ENCODE data around the gene SLC39A11. TPM values are rescaled to one million over a fixed set of nuclear protein-coding genes. Genes with fewer than 3 reads are reported as not detected.
"Not testable (repeated sequence)": the region's sequence is repeated elsewhere in the genome, so short reads cannot be mapped to it uniquely, and the experiment has no call there.

SLC39A11 gene
- total and polyA plus RNA-seq, 2 experiments from 2014 or later = 11.7 to 16.4 TPM

DNA sequence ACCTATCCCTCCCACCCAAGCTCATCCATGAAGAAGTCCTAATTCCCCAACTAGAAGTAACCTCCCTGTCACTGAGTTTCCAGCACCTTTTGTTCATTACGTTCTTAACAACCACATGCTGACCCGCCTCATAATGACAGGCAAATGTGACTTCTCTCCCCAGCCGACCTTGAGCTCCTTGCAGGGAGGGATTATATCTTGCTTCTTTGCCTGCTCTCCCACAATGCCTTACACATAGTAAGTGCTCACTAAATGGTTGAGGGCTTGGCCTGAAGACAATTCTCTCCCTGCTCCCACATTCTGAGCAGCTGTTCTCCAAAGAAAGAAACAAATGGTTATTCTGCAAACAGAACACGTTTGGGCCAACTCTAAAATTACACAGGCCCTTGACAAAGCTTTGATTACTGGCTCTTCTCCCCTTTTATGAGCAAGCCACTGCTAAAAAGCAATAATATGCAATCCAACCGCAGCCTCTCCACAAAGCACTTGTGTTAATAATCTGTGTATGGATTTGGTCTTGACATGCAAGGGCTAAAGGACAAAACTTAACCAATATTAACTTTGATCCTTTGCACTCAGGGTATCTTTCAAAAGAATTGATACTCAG lies 23.2 kb downstream of the SLC39A11 start:
- Histone ChIP-seq H4K20me1 (ENCODE audit: insufficient read depth) (no peaks in the 10 kb centered on the region), H3K36me3 (ENCODE audit: low read depth) (no peaks in the 10 kb centered on the region), H3K9me3 (ENCODE audit: low read depth) (no peaks in the 10 kb centered on the region), H3K9me2 (ENCODE audit: insufficient read depth) (no peaks in the 10 kb centered on the region), H3K4me2 (ENCODE audit: unreplicated experiment) (no peak overlapping the region), H3K4me1 (ENCODE audit: insufficient read depth) (peaks cover 17% of the 10 kb centered on the region), H3K9ac (no peak overlapping the region), H3K4me3 (no peak overlapping the region), H3K27ac (no peak overlapping the region), H3F3A (ENCODE audit: insufficient read depth) (peaks cover 16% of the 10 kb centered on the region), H2AFZ (no peak overlapping the region), H3K27me3 (replicated peaks; ENCODE audit: insufficient read depth) (no peaks in the 10 kb centered on the region), H3K79me2 (ENCODE audit: insufficient read depth) (no peaks in the 10 kb centered on the region)
- in situ Hi-C loops (cut with MboI) = no loop called here
- no peak for DNase-seq
- TF ChIP-seq EZH2 (IDR thresholded peaks at IDR 0.05; ENCODE audit: insufficient read depth, poor library complexity, severe bottlenecking) (no peak), EZH2phosphoT487 (IDR thresholded peaks at IDR 0.05; ENCODE audit: insufficient read depth, low read depth) (no peak)
- WGBS, 2 experiments (ENCODE audit: low coverage in 1 of 2, low lambda C conversion rate in 2 of 2, missing lambda C conversion rate in 2 of 2) = 59 to 63% methylated on average over 5 of the region's 5 CpGs

DNA sequence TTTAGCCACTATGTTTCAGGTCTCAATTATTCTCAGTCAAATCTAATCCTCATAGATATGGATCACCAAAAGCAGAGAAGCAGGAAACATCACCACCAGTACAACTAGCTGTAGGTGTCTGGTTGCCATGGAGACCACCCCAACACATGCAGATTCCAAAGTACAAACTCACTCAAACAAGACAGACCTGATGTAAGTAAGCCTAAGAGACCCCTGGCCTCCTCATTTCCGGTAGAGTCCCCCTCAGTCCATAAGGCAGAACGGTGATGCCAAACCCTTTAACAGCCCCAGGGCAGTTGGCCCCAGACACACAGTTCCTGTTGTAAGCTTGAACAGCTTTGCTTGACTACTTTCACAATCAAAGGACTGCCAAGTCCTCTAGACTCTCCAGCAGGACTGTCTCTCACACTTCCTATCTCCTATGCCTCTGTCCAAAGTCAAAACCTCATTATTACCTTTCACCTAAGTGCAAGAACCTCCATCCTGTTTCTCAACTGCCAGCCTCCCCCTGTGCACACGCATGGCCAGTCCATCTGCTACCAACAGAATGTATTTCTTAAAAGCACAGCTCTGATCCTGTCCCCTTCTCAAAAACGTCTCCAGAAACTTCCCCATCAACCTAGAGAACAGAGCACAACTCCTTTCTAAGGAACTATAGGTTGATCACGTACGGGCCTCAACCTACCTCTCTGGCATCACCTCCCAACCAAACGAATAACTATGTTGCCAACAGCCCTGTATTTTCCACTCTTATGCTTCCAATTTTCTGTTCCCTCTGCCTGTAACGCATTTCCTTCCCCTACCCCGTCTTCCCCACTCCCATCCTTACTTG lies 23.9 kb downstream of the SLC39A11 start:
- peak overlapping the region; percentile 84 for H3K27ac ChIP-seq
- 62 to 67% methylated on average over 9 of the region's 9 CpGs for WGBS, 2 experiments (ENCODE audit: low coverage in 1 of 2, low lambda C conversion rate in 2 of 2, missing lambda C conversion rate in 2 of 2)
- H3K9me2 ChIP-seq (ENCODE audit: insufficient read depth) = no peaks in the 10 kb centered on the region
- no peaks in the 10 kb centered on the region for H3K36me3 ChIP-seq (ENCODE audit: low read depth)
- peak overlapping the region; percentile 38; the same call in 1 of the 2 replicates for H3K9ac ChIP-seq
- no peak for TF ChIP-seq EZH2phosphoT487 (IDR thresholded peaks at IDR 0.05; ENCODE audit: insufficient read depth, low read depth)
- no peak for TF ChIP-seq EZH2 (IDR thresholded peaks at IDR 0.05; ENCODE audit: insufficient read depth, poor library complexity, severe bottlenecking)
- H3K27me3 ChIP-seq (replicated peaks; ENCODE audit: insufficient read depth) = no peaks in the 10 kb centered on the region
- peak; percentile 70 for DNase-seq
- H3F3A ChIP-seq (ENCODE audit: insufficient read depth) = peaks cover 16% of the 10 kb centered on the region
- peak overlapping the region; percentile 63 for H3K4me2 ChIP-seq (ENCODE audit: unreplicated experiment)
- no peaks in the 10 kb centered on the region for H3K79me2 ChIP-seq (ENCODE audit: insufficient read depth)
- in situ Hi-C loops (cut with MboI) = no loop called here
- H3K4me1 ChIP-seq (ENCODE audit: insufficient read depth) = peaks cover 17% of the 10 kb centered on the region
- no peaks in the 10 kb centered on the region for H4K20me1 ChIP-seq (ENCODE audit: insufficient read depth)
- H3K9me3 ChIP-seq (ENCODE audit: low read depth) = no peaks in the 10 kb centered on the region
- H3K4me3 ChIP-seq = no peak overlapping the region
- H2AFZ ChIP-seq = no peak overlapping the region

DNA sequence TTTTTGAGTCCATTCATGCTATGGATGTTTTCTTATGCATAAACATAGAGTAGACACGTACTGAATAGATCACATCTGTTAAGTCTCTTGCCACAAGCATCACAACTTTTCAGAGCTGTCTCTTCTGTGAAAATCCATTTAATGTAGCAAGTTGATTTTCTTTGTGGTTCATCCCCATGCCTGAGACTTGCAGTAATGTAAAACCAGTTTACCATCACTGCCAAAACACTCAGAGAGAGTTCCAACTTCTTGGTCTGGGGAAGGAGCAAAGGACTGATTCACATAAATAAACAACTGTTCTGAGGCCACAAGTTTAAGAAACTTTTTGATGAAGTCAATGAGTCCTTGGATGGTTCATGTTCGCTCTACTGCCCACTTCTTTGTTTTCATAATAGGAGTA lies 24.8 kb downstream of the SLC39A11 start:
- H3K79me2 ChIP-seq (ENCODE audit: insufficient read depth); H2AFZ ChIP-seq; H3K9me3 ChIP-seq (ENCODE audit: low read depth); H3K36me3 ChIP-seq (ENCODE audit: low read depth); H3K9me2 ChIP-seq (ENCODE audit: insufficient read depth); in situ Hi-C loops (cut with MboI); H3K27me3 ChIP-seq (replicated peaks; ENCODE audit: insufficient read depth); H4K20me1 ChIP-seq (ENCODE audit: insufficient read depth); H3K4me3 ChIP-seq: not testable (repeated sequence)
- H3K4me1 ChIP-seq (ENCODE audit: insufficient read depth) = peaks cover 17% of the 10 kb centered on the region
- peak overlapping the region; percentile 63 for H3K4me2 ChIP-seq (ENCODE audit: unreplicated experiment)
- peak overlapping the region; percentile 84 for H3K27ac ChIP-seq
- H3K9ac ChIP-seq = 0 out of 2 replicates have a peak overlapping the region, but pooled peaks have one; percentile 38
- H3F3A ChIP-seq (ENCODE audit: insufficient read depth) = peaks cover 16% of the 10 kb centered on the region
- DNase-seq = peak; percentile 81
- 43 to 45% methylated on average over 2 of the region's 2 CpGs for WGBS, 2 experiments (ENCODE audit: low coverage in 1 of 2, low lambda C conversion rate in 2 of 2, missing lambda C conversion rate in 2 of 2)

DNA sequence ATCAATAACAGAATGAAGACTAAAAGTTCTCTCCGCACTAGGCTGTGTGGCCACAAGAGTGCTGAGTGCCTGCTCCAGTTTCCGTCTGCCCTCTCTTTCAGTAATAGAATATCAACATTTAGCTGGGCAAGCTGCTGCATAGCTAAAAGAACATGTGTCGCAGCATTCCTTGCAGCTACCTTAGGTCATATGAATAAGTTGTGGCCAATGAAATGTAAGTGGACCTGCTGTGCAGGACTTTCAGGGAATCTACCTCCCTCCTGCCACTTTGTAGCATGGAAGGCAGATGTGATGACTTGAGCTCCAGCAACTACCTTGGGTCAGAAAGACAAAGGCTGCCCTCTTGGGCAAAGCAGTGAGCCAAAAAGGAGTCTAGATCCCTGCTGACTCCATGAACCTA lies 25.4 kb downstream of the SLC39A11 start:
- no peaks in the 10 kb centered on the region for H4K20me1 ChIP-seq (ENCODE audit: insufficient read depth)
- no peaks in the 10 kb centered on the region for H3K9me2 ChIP-seq (ENCODE audit: insufficient read depth)
- peaks cover 16% of the 10 kb centered on the region for H3F3A ChIP-seq (ENCODE audit: insufficient read depth)
- in situ Hi-C loops (cut with MboI) = no loop called here
- DNase-seq = no peak
- H3K4me2 ChIP-seq (ENCODE audit: unreplicated experiment) = no peak overlapping the region
- no peak overlapping the region for H2AFZ ChIP-seq
- no peaks in the 10 kb centered on the region for H3K79me2 ChIP-seq (ENCODE audit: insufficient read depth)
- no peak overlapping the region for H3K4me3 ChIP-seq
- no peaks in the 10 kb centered on the region for H3K36me3 ChIP-seq (ENCODE audit: low read depth)
- H3K4me1 ChIP-seq (ENCODE audit: insufficient read depth) = peaks cover 17% of the 10 kb centered on the region
- no peaks in the 10 kb centered on the region for H3K27me3 ChIP-seq (replicated peaks; ENCODE audit: insufficient read depth)
- H3K9me3 ChIP-seq (ENCODE audit: low read depth) = no peaks in the 10 kb centered on the region
- peak overlapping the region; percentile 84; the same call in 1 of the 2 replicates for H3K27ac ChIP-seq
- no peak for TF ChIP-seq EZH2phosphoT487 (IDR thresholded peaks at IDR 0.05; ENCODE audit: insufficient read depth, low read depth)
- TF ChIP-seq EZH2 (IDR thresholded peaks at IDR 0.05; ENCODE audit: insufficient read depth, poor library complexity, severe bottlenecking) = no peak
- 98 to 99% methylated on average over 3 of the region's 3 CpGs for WGBS, 2 experiments (ENCODE audit: low coverage in 1 of 2, low lambda C conversion rate in 2 of 2, missing lambda C conversion rate in 2 of 2)
- H3K9ac ChIP-seq = no peak overlapping the region

All from GM23248 (cell line).